Embryonic facial prominence (tissue), 1 donor: ENCODE data around the gene MSRB1.
"Not testable (repeated sequence)": the region's sequence is repeated elsewhere in the genome, so short reads cannot be mapped to it uniquely, and the experiment has no call there.

Source experiments
- DNase-seq: peaks from one replicate; pipeline ENCODE4 v3.0.0-alpha.2; 2016; ENCODE audit errors: extremely low spot score

The MSRB1 gene

GRCh38 chr16:1915732-1916639, 27.0 kb downstream of the MSRB1 start:
- DNase-seq: no peak

DNA sequence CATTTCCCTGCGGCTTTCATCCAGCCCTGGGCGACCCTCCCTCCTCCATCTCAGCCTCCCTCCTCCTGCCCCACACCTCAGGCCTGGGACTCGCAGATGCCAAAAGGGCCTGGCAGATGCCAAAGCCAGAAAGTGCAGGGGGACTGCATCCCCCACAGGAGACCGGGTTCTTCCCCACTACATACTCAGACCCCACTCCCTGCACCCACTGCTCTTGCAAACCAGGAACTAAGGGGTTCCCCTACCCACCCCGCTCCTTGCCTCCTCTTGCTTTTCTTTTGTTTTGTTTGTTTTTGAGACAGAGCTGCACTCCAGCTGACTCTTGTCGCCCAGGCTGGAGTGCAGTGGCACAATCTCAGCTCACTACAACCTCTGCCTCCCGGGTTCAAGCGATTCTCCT, 28.0 kb downstream of the MSRB1 start:
- no peak for DNase-seq

DNA sequence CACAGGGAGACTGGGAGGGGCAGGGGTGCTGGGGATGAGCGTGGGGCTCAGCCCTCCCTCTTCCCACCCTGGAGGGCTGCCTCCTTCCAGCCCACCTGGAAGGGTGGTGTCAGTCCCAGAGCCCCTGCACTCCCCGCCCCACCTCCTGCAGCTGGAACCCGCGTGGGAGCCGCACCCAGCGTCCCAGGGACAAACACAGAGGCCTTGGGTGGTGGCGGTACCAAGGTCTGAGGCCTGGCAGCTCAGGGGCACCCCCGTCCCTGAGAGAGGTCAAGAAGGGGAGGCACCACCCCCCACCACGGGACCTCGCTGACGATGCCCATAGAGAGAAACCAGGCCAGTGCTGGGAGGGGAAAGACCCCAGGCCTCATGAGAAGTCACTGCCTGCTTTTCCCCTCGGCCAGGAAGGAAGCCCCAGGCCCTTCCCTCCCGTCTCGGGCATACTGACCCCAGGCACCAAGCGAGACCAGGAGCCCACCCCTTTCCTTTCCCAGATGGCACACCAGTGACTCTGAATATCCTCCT, 28.9 kb downstream of the MSRB1 start:
- no peak for DNase-seq

GRCh38 chr16:1913327-1914083, 29.5 kb downstream of the MSRB1 start:
- no peak for DNase-seq

DNA sequence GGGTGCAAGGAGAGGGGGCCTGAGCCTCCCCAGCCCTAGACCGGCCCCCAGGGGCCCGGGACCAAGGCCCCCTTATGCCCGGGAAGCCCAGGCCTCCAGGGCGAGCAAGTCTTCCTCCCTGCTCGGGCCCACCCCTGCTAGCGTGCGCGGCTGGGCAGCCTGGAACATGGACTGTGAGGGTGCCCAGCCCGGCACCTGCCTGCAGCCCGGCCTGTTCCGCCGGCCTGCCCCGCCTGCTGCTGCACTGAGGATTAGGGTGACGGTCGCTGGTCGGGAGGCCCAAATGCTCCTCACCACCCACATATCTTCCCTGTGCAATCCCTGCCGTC, 30.8 kb downstream of the MSRB1 start:
- no peak for DNase-seq

- no peak for DNase-seq
These were observed 31.4 kb downstream of the MSRB1 start for GRCh38 chr16:1911467-1912214.

DNA sequence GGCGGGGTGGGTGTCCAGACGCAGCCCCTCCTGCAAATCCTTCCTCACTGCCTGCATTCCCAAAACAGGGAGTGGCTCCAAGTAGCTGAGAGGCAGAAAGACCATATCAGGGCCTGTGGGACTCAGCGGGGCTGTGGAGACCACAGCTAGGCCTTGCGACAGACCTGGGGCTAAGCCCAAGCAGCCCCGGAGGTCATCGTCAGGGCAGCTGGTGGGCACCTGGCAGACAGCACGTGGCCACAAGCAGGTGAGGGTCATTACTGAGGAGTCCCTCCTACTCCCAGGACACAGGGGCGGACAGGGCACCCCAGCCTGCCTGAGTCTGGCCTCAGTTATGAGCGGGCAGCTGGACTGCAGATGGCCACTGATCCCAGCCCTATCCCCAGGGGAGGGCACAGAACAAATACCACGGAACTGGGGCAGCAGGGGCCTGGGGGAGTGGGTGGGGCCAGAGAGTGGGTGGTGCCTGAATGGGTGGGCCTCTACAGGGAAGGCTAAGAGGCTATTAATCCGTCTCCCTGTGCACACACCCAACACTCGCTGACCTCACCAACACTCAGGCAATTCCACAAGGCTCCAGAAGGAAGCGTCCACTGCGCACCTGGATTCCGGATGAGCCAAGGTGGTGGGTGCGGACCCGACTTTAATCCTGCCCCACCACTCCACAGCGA, 33.3 kb downstream of the MSRB1 start:
- DNase-seq: no peak

DNA sequence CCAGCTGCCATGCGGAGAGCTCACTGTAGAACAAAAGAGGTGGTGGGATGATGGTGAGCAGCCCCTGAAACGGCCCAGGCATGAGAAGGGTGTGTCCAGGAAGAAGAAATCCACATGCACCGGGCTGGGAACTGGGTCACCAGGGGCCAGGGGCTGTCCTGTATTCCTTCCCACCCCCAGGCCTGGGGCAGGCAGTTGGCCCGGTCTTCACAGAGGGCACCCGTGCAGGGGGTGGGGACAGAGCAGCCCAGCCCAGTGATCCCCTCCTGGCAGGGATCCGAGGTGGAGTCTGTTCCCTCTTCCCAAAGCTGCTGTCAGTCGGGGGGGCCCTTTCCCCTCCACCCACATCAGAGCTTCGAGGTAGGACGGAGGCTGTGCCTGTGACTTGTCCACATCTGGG, 34.0 kb downstream of the MSRB1 start:
- no peak for DNase-seq

DNA sequence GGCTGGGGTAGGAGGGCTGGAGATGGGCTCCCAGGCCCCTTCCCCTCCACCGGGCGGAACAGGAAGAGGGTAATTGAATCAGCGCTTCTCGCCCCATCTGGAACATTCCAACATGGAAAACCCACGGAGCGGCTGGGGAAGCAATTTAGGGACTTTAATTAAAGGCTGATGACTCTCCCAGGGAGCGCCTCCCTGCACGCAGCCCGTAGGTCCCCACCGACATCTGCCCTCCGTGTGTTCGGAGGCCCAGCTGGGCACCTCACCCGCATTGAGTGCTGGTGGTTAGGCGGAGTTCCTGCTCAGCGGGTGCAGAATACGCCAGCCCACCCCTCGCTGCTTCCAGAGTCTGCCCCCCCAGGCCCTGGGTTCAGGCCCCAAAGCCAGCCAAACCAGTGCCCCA, 34.8 kb downstream of the MSRB1 start:
- peak; percentile 56 for DNase-seq

- no peak for DNase-seq
These were observed 35.7 kb downstream of the MSRB1 start for GRCh38 chr16:1907226-1907860.

GRCh38 chr16:1906846-1907165, 36.2 kb downstream of the MSRB1 start:
- DNase-seq: no peak

GRCh38 chr16:1906055-1906845, 36.7 kb downstream of the MSRB1 start:
- DNase-seq: no peak

DNA sequence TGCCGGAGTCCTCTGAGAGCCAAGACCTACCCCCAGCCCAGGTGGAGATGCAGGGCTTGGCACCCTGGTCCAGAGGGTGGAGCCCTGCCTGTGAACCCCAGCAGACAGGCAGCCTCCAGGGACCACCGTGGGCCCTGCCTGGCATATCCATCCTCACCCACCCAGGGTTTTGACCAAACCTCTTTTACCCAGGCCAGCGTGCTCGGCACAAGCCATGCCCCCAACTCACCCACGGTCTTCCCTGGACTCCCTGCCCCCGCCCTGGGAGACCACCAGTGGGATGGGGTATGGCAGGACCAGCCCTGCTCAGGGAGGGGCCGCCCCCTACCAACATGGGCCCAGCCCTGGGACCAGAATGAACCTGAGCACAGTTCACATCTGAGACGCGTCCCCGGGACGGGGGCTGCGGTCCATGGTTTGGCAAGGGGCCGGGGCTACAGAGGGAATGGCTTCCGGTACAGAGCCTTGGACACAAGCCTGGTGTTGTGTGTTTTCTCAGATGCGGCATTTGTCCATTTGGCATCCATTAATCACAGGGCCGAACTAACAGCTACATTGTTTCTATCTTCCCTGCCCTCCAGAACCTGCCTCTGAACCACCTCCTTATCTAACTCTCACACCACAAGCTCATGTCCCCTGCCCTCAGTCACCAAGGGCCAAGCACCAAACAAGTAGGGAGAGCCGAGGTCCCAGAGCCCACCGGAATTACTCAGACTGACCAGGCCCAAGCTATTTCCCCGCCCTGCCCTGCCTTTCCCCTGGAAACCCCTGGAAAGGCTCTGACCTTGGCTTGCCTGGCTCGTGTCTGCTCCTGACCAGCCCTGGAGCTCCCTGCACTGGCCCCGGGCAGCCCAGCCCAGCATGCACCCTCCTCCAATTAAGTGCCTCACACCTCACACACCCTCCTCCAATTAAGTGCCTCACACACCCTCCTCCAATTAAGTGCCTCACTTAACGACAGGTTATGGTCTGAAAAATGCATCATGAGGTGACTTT, 38.9 kb downstream of the MSRB1 start:
- DNase-seq: no peak

DNA sequence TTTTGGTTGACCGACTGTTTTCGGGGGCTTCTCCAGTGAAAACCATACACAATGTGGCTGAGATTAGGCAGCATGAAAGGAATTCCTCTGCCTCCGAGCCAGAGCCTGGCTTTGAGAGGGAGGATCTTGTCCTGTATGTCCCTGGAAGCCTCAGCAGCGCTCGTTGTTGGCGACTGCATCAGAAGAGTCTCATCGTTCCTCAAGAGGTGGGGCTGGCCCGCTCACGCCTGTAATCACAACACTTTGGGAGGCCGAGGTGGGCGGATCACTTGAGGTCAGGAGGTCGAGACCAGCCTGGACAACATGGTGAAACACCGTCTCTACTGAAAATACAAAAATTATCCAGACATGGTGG, 39.8 kb downstream of the MSRB1 start:
- no peak for DNase-seq

DNA sequence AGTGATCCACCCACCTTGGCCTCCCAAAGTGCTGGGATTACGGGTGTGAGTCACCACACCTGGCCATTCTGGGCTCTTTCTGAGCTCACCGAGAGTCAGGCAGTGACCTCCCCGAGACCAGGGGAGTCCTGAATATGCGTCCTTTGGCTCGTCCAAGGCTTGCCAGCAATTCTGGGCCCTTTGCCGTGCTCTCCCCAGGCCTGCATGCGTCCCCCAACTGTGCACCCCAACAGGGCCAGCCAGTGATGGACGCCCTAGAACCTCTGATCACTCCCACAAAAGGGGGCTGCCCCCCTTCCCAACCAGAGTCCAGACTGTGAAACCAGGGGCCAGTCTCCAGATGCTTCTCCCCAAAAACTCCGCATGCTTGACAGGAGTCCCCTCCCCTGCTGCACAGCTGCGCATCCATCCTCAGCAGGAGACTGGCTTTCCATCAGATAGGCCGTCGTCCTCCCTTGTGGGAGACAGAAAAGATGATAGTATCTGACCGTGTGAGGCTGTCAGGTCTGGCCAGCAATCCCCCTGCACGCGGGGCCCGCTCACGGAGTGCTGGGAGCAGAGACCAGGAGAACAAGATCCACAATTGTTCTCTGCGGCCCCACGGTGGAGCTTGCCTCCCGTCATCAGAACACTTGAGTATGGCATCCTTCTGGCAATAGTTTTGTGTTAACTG, 40.3 kb downstream of the MSRB1 start:
- DNase-seq: no peak

DNA sequence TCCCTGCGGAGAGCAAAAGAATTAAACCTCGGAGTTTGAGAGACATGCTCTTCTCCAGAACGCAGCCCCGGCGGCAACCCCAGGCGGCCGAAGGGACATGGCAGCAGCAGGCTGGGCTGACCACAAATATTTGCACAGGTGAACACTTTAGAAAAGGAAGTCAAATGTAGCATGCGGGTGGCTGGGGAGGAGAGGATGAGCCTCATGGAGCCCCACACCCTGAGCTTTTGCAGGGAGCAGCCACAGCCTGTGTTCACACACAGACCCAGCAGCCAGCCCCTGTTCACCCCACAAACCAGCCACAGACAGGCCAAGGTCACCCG, 42.6 kb downstream of the MSRB1 start:
- no peak for DNase-seq

- no peak for DNase-seq
These were observed 43.2 kb downstream of the MSRB1 start for GRCh38 chr16:1899641-1900451.

DNA sequence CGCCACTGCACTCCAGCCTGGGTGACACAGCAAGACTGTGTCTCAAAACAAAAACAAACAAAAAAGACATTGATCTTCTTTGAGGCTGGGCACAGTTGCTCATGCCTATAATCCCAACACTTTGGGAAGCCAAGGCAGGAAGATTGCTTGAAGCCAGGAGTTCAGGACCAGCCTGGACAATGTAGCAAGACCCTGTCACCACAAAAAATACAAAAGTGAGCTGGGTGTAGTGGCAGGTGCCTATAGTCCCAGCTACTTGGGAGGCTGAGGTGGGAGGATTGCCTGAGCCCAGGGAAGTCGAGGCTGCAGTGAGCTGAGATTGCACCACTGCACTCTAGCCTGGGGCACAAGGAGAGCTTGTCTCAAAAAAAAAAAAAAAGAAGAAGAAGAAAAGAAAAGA, 45.3 kb downstream of the MSRB1 start:
- DNase-seq: not testable (repeated sequence)
